Measurements from ENCODE around the gene CYP3A7.
"Not testable (repeated sequence)": the region's sequence is repeated elsewhere in the genome, so short reads cannot be mapped to it uniquely, and the experiment has no call there.

The CYP3A7 gene

DNA sequence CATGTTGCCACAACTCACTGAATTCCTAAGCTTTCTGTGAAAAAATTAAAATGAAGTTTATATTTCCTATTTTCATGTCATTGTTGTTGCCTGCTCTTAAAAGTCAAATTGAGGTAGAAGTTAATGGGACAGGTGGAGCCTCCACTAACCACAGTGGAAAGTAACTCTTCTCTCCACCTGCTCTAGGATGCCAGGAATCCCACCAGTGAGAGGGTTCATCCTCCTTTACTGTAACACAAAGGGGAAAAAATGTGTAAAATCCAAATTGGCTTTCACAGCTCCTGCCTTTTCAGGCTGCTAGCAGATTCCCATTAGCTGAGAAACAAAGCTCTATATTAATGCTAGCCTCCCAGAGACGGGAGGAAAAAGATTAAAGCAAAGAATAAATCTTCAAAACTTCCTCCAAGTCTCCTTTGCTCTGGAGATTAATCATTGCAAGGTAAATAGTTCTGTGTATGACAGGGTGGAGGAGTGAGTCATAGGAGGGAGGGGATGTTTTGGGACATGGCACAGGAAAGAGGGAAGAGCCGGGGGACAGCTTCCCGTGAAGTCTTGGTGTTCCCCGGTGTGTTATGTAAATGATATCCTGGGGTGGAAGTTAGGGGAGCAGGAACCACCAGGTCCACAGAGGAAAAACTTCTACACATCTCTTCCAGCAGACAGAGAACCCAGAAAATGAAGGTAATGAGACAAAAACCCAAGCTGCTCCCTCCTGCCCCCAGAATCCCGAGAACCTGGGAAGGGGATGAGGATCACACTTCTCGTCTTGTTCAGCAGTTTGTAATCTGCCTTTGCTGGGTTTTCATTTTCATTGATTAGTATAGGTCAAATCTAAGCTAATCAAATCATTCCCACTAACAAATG, 35.9 kb downstream of the CYP3A7 start:
- DNase-seq: not testable (repeated sequence)

DNA sequence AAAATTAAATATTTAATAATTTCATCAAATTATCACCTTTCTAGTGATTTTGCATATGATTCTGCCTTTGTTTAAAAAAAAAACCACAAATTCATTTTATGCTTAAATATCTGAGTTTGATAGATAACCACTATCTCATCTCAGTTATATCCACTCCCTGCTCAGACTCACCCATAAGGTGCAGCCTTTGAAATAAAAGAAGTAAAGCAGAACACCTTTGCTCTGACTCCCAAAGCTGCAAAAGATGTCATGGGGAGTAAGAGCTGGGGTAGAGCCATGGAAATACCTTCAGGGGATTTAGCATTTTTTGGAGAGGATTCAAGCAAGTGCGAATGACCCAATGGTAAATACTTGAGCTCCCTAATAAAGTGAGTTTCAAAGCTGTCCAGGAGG, 40.1 kb downstream of the CYP3A7 start:
- DNase-seq: no peak

DNA sequence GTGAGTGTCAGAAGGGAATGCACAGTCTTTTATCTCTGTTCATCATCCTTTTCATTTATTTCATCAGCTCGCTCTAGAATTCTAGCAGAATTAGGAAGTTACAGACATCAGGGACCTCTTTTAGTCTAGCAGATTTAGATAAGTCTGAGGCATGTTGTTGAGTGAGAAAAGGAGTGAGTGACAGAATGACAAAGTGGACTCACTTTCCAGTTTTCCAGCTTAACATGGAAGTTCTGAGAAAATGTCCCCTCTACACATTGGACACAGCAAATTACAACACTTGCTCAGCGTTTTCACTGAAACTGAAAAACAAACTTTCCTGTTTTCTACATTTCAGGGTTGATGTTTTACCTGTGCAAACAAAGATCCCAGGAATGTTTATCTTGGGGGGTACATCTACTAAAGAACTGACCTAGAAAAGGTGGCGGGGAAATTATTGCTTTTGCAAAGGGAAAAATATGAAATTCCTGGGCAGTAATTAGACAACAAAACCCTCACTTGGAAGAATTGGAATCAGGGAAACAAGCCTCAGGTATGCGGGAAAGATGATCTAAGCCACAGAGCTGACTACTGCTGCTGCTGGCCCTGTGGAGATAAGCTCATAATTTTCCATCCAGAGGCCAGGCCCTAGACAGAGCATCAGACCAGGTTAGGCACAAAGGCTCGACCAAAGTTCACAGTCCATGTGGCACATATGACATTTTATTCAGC, 40.6 kb downstream of the CYP3A7 start:
- no peak for DNase-seq

DNA sequence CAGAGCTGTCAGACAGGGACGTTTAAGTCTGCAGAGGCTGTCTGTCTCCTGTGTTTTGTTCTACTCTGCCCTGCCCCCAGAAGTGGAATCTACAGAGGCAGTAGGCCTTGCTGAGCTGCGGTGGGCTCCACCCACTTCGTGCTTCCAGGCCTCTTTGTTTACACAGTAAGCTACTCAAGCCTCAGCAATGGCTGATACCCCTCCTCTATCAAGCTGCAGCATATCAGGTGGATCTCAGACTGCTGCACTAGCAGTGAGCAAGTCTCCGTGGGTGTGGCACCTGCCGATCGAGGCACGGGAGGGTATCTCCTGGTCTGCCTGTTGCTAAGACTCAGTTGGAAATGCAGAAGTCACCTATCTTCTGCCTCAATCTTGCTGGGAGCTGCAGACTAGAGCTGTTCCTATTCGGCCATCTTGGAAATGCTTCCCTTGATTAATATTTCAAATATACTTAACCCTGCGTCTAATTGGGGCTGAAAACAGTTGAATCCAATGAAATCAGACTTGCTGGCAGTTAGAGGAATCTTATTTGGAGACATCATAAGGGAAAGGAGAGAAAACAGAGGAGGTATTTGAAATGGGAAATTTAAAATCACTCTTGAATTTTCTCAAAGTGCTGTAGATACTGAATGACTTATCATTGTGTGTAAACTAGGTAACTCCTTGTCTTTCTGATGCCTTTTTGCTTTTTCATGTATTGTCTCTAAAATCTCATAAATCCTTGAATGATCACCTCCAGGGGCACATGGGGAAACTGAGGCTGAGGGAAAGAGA, 41.4 kb downstream of the CYP3A7 start:
- DNase-seq: peak in 1 of 2 experiments; percentile 1

DNA sequence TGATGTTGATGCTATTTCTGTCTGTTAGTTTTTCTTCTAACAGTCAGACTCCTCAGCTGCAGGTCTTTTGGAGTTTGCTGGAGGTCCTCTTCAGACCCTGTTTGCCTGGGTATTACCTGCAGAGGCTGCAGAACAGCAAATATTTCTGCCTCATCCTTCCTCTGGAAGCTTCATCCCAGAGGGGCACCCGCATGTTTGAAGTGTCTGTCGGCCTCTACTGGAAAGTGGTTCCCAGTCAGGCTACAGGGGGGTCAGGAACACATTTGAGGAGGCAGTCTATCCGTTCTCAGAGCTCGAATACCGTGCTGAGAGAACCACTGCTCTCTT, 41.9 kb downstream of the CYP3A7 start:
- no peak for DNase-seq

DNA sequence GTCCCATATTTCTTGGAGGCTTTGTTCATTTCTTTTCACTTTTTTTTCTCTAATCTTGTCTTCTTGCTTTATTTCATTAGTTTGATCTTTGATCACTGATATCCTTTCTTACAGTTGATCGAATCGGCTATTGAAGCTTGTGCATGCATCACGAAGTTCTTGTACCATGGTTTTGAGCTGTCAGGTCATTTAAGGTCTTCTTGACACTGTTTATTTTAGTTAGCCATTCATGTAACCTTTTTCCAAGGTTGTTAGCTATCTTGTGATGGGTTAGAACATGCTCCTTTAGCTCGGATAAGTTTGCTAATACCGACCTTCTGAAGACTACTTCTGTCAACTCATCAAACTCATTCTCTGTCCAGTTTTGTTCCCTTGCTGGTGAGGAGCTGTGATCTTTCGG, 42.4 kb downstream of the CYP3A7 start:
- DNase-seq: not testable (repeated sequence)

DNA sequence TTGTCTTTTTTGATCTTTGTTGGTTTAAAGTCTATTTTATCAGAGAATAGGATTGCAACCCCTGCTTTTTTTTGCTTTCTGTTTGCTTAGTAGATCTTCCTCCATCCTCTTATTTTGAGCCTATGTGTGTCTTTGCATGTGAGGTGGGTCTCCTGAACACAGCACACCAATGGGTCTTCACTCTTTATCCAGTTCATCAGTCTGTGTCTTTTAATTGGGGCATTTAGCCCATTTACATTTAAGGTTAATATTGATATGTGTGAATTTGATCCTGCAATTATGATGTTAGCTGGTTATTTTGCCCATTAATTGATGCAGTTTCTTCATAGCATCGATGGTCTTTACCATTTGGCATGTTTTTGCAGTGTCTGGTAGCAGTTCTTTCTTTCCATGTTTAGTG, 43.3 kb downstream of the CYP3A7 start:
- not testable (repeated sequence) for DNase-seq

DNA sequence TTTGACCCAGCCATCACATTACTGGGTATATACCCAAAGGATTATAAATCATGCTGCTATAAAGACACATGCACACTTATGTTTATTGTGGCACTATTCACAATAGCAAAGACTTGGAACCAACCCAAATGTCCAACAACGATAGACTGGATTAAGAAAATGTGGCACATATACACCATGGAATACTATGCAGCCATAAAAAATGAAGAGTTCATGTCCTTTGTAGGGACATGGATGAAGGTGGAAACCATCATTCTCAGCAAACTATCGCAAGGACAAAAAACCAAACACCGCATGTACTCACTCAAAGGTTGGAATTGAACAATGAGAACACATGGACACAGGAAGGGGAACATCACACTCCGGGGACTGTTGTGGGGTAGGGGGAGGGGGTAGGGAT, 44.1 kb downstream of the CYP3A7 start:
- DNase-seq: not testable (repeated sequence)

DNA sequence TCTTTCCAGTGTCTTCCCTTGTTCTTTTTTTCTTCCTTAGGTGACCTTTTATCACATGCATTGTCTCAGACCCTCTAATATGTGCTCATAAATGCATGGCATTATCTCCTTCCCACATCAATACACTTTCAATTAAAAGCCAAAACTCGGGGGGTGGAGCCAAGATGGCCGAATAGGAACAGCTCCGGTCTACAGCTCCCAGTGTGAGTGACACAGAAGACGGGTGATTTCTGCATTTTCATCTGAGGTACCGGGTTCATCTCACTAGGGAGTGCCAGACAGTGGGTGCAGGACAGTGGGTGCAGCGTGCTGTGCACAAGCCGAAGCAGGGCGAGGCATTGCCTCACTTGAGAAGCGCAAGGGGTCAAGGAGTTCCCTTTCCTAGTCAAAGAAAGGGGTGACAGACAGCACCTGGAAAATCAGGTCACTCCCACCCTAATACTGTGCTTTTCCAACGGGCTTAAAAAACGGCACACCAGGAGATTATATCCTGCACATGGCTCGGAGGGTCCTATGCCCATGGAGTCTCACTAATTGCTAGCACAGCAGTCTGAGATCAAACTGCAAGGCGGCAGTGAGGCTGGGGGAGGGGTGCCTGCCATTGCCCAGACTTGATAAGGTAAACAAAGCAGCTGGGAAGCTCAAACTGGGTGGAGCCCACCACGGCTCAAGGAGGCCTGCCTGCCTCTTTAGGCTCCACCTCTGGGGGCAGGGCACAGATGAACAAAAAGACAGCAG, 49.0 kb downstream of the CYP3A7 start:
- DNase-seq: not testable (repeated sequence)

DNA sequence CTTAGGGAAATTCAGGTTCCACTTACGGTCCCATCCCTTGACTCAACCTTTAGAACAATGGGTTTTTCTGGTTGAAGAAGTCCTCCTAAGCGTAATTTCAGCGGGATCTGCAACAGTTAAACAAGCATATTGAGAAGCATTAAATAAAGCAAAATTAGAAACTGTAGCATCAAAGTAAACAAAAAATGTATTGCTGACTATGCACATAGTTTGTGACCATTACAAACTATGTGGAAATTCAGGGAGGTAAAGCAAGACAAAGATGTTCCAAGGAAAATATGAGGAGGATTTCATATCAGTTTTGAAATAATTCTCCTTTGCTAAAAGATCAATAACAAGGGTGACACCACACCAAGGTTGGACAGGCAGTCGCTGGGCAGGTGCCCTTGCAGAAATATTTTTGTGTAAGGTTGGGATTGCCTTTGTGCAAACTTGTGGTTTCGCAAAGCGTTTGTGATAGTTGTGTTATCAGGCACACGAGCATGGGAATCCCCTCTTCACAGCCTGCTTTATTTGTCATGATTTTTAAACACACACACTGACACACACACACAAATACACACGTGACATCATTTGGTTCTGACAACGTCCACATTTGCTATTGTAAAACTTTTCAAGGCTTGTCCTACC, 49.8 kb downstream of the CYP3A7 start:
- DNase-seq: no peak

DNA sequence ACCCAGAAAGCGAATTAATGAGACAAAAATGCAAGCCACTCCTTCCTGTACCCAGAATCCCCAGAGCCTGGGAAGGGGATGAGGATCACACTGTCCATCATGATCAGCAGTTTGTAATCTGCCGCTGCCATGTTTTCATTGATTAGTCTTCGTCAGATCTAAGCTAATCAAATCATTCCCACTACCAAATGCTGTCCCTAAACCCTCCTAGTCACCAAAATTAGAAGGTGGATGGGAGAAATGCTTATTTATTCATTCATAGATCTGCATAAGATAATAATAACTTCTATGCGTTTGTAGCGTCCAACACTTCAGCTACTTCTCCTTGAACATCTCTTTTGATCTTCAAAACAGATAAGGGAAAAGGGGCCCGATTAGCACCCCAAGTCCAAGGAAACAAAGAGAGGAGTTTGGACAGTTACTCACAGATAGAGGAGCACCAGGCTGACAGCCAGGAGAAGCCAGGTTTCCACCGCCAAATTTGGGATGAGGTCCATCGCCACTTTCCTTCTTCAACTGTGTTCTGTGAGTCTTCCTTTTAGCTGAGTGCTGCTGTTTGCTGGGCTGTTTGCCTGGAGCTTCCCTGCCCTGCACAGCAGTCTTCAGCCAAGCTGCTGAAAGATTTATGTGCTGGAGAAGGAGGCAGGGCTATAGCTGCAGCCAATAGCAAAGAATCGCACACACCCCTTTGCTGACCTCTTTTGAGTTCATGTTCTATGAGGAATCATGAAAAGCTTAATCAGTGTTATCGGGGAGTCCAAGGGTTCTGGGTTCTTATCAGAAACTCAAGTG, 55.4 kb downstream of the CYP3A7 start, which contains the start of gene CYP3A5:
CYP3A5 (minus strand) TSS at position 597 of the 792 bp plus-strand sequence; CDS start at position 497, 100 bp downstream.
- DNase-seq: no peak

DNA sequence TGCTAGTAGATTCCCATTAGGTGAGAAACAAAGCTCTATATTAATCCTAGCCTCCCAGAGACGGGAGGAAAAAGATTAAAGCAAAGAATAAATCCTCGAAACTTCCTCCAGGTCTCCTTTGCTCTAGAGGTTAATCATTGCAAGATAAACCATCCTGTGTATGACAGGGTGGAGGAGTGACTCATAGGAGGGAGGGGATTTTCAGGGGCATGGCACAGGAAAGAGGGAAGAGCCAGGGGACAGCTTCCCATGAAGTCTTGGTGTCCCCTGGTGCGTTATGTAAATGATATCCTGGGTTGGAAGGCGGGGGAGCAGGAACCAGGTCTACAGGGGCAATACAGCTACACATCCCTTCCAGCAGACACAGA, 56.0 kb downstream of the CYP3A7 start:
- no peak for DNase-seq

DNA sequence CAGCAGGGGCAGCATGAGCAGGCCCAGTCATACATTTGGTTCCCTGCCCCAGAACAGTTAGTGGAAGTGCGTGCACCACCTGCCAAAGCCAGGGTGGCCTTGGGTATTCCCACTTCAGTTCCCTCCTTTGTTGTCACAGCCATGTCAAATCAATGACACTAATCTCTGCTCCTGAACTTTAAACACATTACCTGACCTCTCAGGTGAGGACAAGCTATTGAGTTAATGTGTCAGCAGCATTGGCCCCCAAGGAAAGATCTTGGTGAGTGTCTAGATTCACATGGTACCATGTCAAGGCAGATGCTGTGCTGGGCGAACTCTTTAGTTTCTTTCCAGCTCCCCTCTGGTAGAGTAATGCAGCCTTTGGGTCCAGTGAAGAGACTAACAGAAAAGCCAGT, 57.3 kb downstream of the CYP3A7 start:
- no peak for DNase-seq

DNA sequence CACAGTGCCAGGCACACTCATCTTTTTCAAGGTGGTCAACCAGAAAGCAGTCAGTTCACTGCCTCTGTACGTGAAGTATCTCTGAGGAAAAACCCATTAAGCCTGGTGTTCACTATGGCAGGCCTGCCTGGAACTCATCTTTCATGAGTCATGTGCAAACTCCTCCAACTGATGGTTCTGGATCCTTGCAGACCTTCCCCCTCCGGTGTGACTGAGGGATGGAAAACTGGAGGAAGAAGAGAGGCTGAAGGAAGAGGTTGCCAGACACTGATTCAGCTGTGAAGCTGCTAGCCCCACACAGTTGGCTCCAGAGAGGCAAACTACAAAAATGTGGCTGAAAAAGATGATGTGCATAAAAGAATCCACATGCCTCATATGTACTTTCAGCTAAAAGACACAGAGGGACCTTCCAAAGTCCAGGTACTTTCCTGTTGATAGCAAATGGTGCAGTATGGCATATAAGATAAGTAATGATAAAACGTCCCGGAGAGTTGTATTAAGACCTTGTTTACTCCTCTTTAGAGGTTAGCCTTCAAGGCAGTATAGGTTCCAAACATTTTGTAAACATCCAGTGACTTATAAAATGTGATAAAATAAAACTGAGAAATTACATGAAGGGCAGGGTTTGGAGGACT, 57.9 kb downstream of the CYP3A7 start:
- DNase-seq: no peak

DNA sequence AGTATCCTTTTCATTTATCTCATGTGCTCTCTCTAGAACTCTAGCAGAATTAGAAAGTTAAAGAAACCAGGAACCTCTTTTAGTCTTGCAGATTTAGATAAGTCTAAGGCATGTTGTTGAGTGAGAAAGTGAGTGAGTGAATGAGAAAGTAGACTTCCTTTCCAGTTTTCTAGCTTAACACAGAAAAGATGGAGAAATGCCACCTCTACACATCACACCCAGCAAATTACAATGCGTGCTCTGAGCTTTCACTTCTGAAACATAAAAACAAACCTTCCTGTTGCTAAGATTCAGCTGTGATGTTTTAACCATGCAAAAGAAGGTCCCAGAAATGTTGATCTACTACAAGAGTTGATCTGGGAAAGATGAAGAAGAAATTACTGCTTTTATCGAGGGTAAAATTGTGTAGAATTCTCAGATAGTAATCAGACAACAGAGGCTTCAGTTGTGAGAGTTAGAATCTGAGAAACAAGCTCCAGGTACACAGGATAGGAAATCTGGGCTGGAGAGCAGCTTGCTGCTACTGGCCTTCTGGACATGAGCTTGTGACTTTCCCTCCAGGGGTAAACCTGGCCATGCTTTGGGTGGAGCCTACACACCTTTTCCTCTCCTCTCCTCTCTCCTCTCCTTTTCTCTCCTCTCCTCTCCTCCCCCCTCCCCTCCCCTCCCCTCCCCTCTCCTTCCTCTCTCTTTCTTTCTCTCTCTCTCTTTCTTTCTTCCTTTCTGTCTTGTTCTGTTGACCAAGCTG, 59.8 kb downstream of the CYP3A7 start:
- no peak for DNase-seq

DNA sequence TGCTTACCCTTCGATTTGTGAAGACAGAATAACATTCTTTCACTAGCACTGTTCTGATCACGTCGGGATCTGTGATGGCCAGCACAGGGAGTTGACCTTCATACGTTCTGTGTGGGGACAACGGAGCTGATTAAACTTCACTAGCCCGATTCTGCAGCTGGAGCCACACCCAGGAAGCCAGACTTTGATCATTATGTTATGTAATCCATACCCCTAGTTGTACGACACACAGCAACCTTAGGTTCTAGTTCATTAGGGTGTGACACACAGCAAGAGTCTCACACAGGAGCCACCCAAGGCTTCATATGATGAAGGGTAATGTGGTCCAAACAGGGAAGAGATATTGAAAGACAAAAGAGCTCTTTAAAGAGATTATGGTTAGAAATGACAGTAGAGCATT, 62.4 kb downstream of the CYP3A7 start:
- DNase-seq: no peak

DNA sequence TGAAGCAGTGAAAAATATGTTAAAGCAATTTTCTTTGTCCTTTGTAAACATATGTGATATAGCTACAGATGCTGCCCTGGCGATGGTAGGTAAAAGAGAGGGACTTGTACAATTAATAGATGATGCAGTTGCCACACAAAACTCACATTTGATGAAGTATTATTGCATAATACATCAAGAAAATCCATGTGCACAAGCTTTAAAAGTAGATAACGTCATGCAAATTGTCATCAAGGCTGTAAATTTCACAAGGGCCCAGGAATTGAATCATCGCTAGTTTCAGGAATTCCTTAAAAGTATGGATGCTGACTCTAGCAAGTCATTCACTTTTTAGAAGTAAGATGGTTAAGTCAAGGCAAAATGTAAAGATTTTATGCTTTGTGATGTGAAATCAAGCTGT, 65.2 kb downstream of the CYP3A7 start:
- no peak for DNase-seq

DNA sequence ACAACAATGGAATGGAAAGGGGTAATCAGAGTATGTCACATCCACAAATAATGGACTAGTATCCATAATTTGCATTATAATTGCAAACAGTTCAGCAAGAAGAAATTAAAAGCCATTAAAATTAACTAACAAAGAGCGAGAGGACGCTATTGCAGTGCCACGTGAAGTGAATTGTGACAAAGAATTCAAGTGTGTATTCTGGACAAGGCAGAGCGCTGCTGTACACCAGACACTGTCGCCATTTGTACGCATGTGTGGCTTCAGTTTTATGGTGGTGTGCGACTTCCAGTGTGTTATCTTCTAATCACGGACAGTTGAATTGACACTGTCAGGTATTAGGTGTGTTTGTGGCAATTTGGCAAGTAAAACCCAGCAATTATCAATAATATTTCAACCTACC, 66.5 kb downstream of the CYP3A7 start:
- no peak for DNase-seq

DNA sequence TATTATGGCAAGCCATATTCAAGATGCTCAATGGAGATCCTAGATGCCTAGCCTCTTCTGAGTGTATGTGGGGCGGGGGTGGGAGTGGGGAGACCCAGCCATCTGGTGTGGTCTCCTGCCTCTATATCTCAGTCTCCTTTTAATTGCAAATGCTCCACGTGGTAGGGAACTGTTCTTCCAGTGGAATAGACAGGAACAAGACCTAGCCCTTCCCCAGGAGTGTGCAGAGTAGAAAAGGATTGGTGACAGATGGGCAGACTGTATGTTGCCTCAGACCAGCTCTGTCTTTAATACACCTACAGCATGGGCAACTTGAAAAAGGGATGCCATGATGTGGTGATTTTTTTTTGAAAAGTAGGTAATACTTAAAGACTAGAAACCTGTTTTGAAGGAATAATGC, 67.8 kb downstream of the CYP3A7 start:
- no peak for DNase-seq

DNA sequence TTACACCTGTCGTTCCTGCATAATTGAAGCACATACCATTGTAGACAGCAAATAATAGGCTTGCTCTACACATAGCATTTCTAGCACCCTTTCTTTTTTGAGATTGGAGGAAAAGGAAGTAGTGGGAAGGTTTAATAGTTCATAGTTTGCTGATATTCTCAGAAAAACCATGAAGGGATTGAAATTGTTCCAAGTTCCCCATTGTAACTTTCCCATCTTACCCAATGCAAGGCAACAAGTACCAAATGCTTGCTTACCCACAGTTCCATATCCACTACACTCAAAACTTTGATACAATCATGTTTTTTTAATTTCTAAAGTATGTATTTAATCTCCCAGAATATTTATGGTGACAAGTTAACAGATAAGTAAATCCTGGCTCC, 69.0 kb downstream of the CYP3A7 start:
- DNase-seq: no peak
